Activated CD4-positive, alpha-beta T cell treated with anti-CD3 and anti-CD28 coated beads, Interleukin-2, amount 10 ng/mL, durations not matched to agents 7 days and 5 days (primary cell): ENCODE data around the gene RAB3IL1. TPM values are rescaled to one million over a fixed set of nuclear protein-coding genes. Genes with fewer than 3 reads are reported as not detected.
"Not testable (repeated sequence)": the region's sequence is repeated elsewhere in the genome, so short reads cannot be mapped to it uniquely, and the experiment has no call there.

Experiments
- CTCF ChIA-PET: fragments of 350-600 bp; sonication (Branson Sonifier 250); formaldehyde crosslinking; loops from one replicate; lab custom pipeline; 2021; ENCODE audit warnings: antibody characterized with exemption; lab: Charles Lee
- POLR2A ChIA-PET: fragments of 350-600 bp; sonication (Branson Sonifier 250); formaldehyde crosslinking; loops from one replicate; lab custom pipeline; 2021; ENCODE audit warnings: antibody characterized with exemption; lab: Charles Lee
- DNase-seq: peaks from one replicate; pipeline ENCODE4 v3.0.0-alpha.2; 2020
- H3K27ac Mint-ChIP-seq: one replicate; pipeline ENCODE4 v1.8.0; 2021; ENCODE audit warnings: mild to moderate bottlenecking, moderate library complexity, mixed read lengths
- H3K27me3 Mint-ChIP-seq: one replicate; pipeline ENCODE4 v1.8.0; 2021; ENCODE audit warnings: mixed read lengths
- H3K36me3 Mint-ChIP-seq: one replicate; pipeline ENCODE4 v1.8.0; 2021; ENCODE audit warnings: low read depth, mixed read lengths
- H3K4me1 Mint-ChIP-seq: one replicate; pipeline ENCODE4 v1.8.0; 2021; ENCODE audit warnings: mixed read lengths
- H3K4me3 Mint-ChIP-seq: one replicate; pipeline ENCODE4 v1.8.0; 2021; ENCODE audit warnings: mild to moderate bottlenecking, moderate library complexity, mixed read lengths
- H3K9me3 Mint-ChIP-seq: one replicate; pipeline ENCODE4 v1.8.0; 2021; ENCODE audit warnings: mixed read lengths
- total RNA-seq, 2 experiments: library from RNA; stranded (reverse); gene quantifications; one replicate each; pipeline ENCODE4 v1.2.3, GENCODE V29; 2021

Gene RAB3IL1
- total RNA-seq, 2 experiments from 2014 or later = not detected

DNA sequence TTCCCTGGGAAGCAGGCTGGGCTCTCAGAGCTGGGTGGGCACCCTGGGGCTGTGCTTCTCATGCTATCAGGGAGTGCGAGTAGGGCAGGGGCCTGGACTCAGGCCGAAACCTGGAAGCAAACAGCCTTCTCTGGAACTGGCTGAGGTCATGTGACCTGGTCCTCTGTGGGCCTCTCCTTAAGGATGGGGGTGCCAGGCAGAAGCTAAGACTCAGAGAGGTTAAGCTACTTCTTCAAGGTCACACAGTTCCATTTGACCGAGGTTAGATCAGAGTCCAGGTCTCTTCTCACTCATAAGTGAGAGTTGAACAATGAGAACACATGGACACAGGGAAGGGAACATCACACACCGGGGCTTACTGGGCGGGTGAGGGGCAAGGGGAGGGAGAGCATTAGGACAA lies 33.4 kb downstream of the RAB3IL1 start:
- H3K9me3 Mint-ChIP-seq = no peaks in the 10 kb centered on the region
- no peak for DNase-seq
- no peak overlapping the region for H3K4me3 Mint-ChIP-seq
- ChIA-PET CTCF (interaction anchor here (1.3 to 7.9 kb wide), 3 partner anchors 9 to 198 kb away, joined by 3 to 41 read pairs (median 4); no protein-coding TSS in a partner anchor), POLR2A (no interaction called here)
- H3K36me3 Mint-ChIP-seq = no peaks in the 10 kb centered on the region
- no peak overlapping the region for H3K27ac Mint-ChIP-seq
- H3K4me1 Mint-ChIP-seq = no peaks in the 10 kb centered on the region
- H3K27me3 Mint-ChIP-seq = peaks cover 4% of the 10 kb centered on the region

DNA sequence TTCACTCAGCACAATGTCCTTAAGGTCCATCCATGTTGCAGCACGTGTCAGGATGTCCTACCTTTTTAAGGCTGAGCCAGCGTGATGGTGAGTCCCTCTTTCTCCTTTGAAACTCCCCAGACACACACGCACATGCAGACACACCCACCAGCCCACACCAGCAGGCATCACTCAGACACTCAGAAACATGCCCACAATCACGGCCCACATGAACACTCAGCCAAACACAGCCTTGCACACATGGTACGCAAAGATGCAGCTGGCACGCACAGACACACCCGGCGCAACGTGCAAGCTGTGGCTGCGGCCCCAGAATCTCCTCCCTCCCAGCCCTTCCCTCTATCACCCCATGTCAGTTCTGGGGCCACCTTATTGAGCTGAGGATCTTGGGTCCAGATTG lies 34.0 kb downstream of the RAB3IL1 start:
- no peak for DNase-seq
- CTCF ChIA-PET = interaction anchor here (1.3 to 7.9 kb wide), 4 partner anchors 10 to 199 kb away, joined by 3 to 41 read pairs (median 5); no protein-coding TSS in a partner anchor
- no peaks in the 10 kb centered on the region for H3K36me3 Mint-ChIP-seq
- H3K27me3 Mint-ChIP-seq = peaks cover 4% of the 10 kb centered on the region
- no peak overlapping the region for H3K27ac Mint-ChIP-seq
- no peaks in the 10 kb centered on the region for H3K9me3 Mint-ChIP-seq
- H3K4me3 Mint-ChIP-seq = no peak overlapping the region
- POLR2A ChIA-PET = no interaction called here
- H3K4me1 Mint-ChIP-seq = no peaks in the 10 kb centered on the region

DNA sequence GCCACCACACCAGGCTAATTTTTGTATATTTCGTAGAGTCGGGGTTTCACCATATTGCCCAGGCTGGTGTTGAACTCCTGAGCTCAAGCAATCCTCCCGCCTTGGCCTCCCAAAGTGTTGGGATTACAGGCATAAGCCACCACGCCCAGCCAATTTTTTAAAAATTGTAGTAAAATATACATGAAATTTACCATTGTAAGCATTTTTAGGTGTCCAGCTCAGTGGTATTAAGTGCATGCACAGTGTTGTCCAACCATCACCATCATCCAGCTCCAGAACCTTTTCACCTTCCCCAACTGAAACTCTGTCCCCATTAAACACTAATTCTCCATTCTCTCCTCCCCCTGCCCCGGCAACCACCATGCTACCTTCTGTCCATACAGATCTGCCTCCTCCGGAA lies 34.5 kb downstream of the RAB3IL1 start:
- CTCF ChIA-PET = interaction anchor here (1.3 to 7.9 kb wide), 3 partner anchors 13 to 199 kb away, joined by 3 to 41 read pairs (median 7); no protein-coding TSS in a partner anchor
- Mint-ChIP-seq H3K4me1 (no peaks in the 10 kb centered on the region), H3K27ac (no peak overlapping the region), H3K36me3 (no peaks in the 10 kb centered on the region), H3K9me3 (no peaks in the 10 kb centered on the region), H3K27me3 (peaks cover 4% of the 10 kb centered on the region), H3K4me3 (no peak overlapping the region)
- no peak for DNase-seq
- POLR2A ChIA-PET = no interaction called here

DNA sequence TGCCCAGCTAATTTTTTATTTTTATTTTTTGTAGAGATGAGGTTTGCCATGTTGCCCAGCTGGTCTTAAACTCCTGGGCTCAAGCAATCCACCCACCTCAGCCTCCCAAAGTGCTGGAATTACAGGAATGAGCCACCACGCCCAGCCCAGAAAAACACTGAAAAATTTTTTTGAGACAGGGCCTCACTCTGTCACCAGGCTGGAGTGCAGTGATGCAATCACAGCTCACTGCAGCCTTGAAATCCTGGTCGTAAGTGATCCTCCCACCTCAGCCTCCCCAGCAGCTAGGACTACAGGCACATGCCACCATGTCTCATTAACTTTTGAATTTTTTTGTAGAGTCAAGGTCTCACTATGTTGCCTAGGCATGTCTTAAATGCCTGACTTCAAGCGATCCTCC lies 35.1 kb downstream of the RAB3IL1 start:
- H3K27ac Mint-ChIP-seq, DNase-seq, H3K36me3 Mint-ChIP-seq, H3K4me1 Mint-ChIP-seq, POLR2A ChIA-PET, H3K4me3 Mint-ChIP-seq, H3K27me3 Mint-ChIP-seq, H3K9me3 Mint-ChIP-seq: not testable (repeated sequence)
- CTCF ChIA-PET = interaction anchor here (1.3 to 7.9 kb wide), 4 partner anchors 13 to 200 kb away, joined by 3 to 41 read pairs (median 5); no protein-coding TSS in a partner anchor

DNA sequence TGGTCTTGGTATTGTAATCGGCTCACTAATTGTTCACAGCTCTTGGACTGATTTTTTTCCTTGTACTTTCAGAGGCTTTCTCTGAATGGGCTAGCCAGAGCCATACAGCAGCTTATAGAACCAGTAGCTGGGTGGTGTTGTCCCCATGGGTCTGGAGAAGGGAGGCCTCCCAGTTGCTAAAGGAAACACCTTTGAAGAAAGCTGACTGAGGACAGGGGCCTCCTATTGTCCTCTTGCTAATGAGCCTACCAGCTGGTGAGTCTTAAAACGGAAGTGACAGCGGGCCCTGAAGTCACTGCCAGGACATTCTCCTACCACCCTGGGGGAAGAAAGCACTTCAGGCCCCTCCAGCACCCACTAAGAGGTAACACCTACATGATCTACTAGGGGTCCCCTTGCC lies 36.0 kb downstream of the RAB3IL1 start:
- Mint-ChIP-seq H3K4me3 (no peak overlapping the region), H3K27ac (no peak overlapping the region), H3K36me3 (no peaks in the 10 kb centered on the region), H3K27me3 (no peaks in the 10 kb centered on the region), H3K9me3 (no peaks in the 10 kb centered on the region), H3K4me1 (no peaks in the 10 kb centered on the region)
- ChIA-PET CTCF (interaction anchor here (0.6 to 7.9 kb wide), 8 partner anchors 8 to 225 kb away, joined by 3 to 41 read pairs (median 3); no protein-coding TSS in a partner anchor), POLR2A (no interaction called here)
- no peak for DNase-seq

DNA sequence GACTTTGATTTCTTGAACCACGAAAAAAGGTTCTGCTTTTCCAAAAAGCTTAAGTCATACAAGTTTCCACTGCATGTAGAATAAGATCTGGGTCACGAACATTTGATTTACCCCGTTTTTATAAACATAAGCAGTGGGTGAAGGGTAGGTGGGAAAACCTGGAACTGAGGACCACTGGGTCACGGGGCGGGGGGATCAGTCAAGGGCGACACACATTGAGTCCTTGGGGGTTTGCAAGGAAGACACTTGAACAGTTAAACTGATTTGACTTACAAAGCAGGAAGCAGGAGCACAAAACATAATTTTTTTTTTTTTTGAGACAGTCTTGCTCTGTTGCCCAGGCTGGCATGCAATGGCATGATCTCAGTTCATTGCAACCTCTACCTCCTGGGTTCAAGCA lies 36.9 kb downstream of the RAB3IL1 start:
- no peaks in the 10 kb centered on the region for H3K9me3 Mint-ChIP-seq
- H3K27me3 Mint-ChIP-seq = no peaks in the 10 kb centered on the region
- H3K4me3 Mint-ChIP-seq = no peak overlapping the region
- POLR2A ChIA-PET = no interaction called here
- CTCF ChIA-PET = interaction anchor here (0.9 to 7.9 kb wide), 3 partner anchors 11 to 186 kb away, joined by 3 to 41 read pairs (median 3); no protein-coding TSS in a partner anchor
- H3K36me3 Mint-ChIP-seq = no peaks in the 10 kb centered on the region
- H3K27ac Mint-ChIP-seq = no peak overlapping the region
- no peaks in the 10 kb centered on the region for H3K4me1 Mint-ChIP-seq
- no peak for DNase-seq

DNA sequence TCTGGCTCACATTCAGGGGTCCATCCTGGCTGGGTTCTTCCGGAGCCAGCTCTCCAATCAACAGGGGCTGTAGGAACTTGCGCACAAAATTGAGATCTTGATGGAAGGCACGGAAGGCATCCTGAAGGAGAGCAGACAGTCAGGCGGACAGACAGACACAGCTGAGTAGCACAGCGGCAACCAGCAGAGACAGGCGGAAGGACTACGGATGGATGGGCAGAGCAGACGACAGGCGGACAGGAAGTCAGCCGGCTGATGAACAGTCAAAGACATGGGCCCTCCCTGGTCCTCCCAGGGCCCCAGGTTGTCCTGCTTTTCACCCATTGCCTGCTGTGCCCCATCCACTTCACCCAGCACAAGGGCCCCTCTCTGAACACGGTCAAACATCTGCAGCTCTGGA lies 37.3 kb downstream of the RAB3IL1 start:
- Mint-ChIP-seq H3K9me3 (no peaks in the 10 kb centered on the region), H3K27ac (no peak overlapping the region), H3K27me3 (no peaks in the 10 kb centered on the region), H3K36me3 (no peaks in the 10 kb centered on the region), H3K4me1 (no peaks in the 10 kb centered on the region), H3K4me3 (no peak overlapping the region)
- DNase-seq = no peak
- ChIA-PET POLR2A (no interaction called here), CTCF (interaction anchor here (0.9 to 7.9 kb wide), 3 partner anchors 10 to 186 kb away, joined by 3 to 41 read pairs (median 3); no protein-coding TSS in a partner anchor)

DNA sequence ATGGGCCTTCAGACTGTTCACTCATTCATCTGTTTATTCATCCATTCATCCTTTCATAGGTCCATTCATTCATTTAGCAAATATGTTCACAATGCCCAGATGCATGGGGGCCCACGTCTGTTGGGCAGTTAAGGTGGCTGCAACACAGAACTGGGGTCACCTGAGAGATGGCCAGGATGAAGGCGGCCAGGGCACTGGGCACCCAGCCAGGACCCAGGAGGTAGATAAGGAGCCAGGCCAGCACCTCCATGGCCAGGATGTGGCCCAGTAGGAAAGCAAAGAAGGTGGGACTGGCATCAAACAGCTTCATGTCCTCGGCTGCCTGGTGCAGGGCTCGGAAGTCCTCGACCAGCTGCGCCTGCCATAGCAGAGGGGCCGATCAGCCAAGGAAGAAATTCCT lies 38.2 kb downstream of the RAB3IL1 start:
- Mint-ChIP-seq H3K27ac (no peak overlapping the region), H3K36me3 (no peaks in the 10 kb centered on the region), H3K4me3 (no peak overlapping the region), H3K4me1 (no peaks in the 10 kb centered on the region), H3K27me3 (no peaks in the 10 kb centered on the region), H3K9me3 (no peaks in the 10 kb centered on the region)
- ChIA-PET CTCF (interaction anchor here (1.2 to 7.9 kb wide), 2 partner anchors 10 to 65 kb away, joined by 3 to 41 read pairs; no protein-coding TSS in a partner anchor), POLR2A (no interaction called here)
- DNase-seq = no peak

DNA sequence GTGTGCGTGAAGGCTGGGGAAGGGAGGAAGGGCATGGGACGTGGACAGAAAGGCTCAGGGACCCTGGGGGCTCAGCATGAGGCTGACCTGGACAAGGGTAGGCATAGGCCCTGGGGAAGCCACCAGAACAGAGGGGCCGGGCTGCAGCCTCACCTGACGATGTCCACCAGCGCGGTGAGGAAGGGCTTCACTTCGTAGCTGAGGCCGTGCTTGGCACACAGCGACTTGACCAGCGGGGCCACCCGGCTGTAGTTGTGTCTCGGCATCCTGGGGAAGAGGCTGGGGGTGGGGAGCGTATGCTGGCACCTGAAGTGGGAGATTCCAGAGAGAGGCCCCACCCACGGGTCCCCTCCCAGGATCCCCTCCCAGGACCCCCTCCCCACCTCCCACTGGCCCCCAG lies 41.7 kb downstream of the RAB3IL1 start:
- CTCF ChIA-PET = interaction anchor here (1.5 kb wide), 1 partner anchor 12 kb away, joined by 4 read pairs; no protein-coding TSS in a partner anchor
- Mint-ChIP-seq H3K4me3 (no peak overlapping the region), H3K4me1 (peaks cover 5% of the 10 kb centered on the region), H3K36me3 (no peaks in the 10 kb centered on the region), H3K9me3 (no peaks in the 10 kb centered on the region), H3K27ac (no peak overlapping the region), H3K27me3 (peaks cover 2% of the 10 kb centered on the region)
- POLR2A ChIA-PET = no interaction called here
- DNase-seq = no peak

DNA sequence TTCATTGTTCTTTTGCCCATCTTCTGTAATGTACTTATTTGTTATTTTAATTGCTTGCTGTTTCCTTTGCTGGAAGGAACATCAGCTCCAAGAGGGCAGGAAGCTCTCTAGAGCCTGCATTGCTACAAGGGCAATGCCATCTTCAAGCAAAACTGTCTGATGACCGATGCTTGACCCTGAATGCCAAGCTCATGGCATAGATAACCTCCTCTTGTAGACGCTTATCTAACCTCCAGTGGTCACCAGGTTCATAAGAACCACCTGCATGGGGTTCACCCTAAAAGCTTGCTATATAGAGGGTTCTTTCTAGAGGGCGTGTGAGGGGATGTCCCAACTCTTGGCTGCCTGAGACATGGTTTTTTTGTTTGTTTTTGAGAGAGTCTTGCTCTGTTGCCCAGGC lies 42.5 kb downstream of the RAB3IL1 start:
- H3K27me3 Mint-ChIP-seq = peaks cover 2% of the 10 kb centered on the region
- no peak overlapping the region for H3K27ac Mint-ChIP-seq
- no peaks in the 10 kb centered on the region for H3K9me3 Mint-ChIP-seq
- no peak for DNase-seq
- H3K4me1 Mint-ChIP-seq = peaks cover 5% of the 10 kb centered on the region
- CTCF ChIA-PET = interaction anchor here (0.7 kb wide), 1 partner anchor 228 kb away, joined by 3 read pairs; no protein-coding TSS in a partner anchor
- H3K36me3 Mint-ChIP-seq = no peaks in the 10 kb centered on the region
- POLR2A ChIA-PET = no interaction called here
- no peak overlapping the region for H3K4me3 Mint-ChIP-seq

DNA sequence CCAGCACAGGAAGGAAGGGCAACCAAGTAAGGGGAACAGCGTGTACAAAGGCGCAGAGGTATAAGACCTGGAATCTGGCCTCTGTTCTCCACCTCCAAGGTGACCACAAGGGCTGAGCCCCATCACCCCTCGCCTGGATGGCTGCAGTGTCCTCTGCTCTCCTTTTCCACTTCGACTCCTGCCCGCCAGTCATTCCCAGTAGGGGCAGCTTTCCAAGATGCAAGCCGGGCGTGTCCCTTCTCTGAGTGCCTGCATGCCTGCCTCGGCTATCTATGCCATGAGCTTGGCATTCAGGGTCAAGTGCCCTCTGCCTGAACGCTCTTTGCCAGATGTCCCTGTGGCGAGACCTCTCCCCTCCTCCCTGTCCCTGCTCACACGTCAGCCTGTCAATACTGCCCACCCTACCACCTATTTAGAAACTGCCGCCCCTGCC lies 43.0 kb downstream of the RAB3IL1 start:
- no peak for DNase-seq
- peaks cover 5% of the 10 kb centered on the region for H3K4me1 Mint-ChIP-seq
- ChIA-PET CTCF (interaction anchor here (0.7 kb wide), 1 partner anchor 228 kb away, joined by 3 read pairs; no protein-coding TSS in a partner anchor), POLR2A (no interaction called here)
- no peak overlapping the region for H3K4me3 Mint-ChIP-seq
- H3K27me3 Mint-ChIP-seq = peaks cover 2% of the 10 kb centered on the region
- H3K9me3 Mint-ChIP-seq = no peaks in the 10 kb centered on the region
- no peaks in the 10 kb centered on the region for H3K36me3 Mint-ChIP-seq
- no peak overlapping the region for H3K27ac Mint-ChIP-seq

DNA sequence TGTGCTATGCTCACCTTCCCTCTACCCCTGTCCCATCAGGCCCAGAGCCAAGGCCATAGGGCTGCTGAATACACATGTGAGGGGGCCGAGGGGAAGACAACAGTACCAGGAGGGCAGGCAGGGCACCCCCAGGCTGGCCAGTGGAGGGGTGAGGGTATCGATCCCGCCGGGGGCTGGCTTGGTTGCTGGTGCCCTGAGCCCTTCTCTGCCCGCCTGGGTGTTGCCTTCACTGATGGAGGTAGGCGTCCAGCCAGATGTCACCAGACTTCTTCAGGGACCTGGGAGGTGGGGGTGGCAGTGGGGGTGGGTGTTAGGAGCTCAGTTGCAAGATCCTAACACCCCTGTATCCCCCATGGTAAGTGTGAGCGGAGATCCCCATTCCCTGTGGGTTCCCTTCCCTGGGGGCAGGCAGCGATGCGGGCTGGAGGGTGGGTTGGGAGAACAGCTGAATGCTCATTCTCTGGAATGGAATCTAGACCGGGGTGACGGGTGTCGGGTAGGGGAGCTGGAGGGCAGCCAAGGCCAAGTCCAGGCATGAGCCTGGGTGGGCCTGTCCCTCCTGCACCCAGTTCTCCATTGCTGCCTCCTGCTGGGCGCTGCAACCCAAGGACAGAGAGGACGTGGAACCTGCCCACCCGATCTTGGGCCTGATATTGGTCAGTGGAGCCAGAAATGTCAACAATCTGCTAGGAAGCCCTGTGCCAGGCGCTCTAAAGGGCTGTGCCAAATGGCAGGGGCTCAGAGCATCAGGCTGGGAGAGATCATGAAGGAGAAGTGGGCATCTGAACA lies 43.6 kb downstream of the RAB3IL1 start:
- Mint-ChIP-seq H3K4me1 (peaks cover 5% of the 10 kb centered on the region), H3K36me3 (no peaks in the 10 kb centered on the region), H3K4me3 (no peak overlapping the region), H3K27me3 (peaks cover 2% of the 10 kb centered on the region), H3K27ac (no peak overlapping the region), H3K9me3 (no peaks in the 10 kb centered on the region)
- CTCF ChIA-PET = interaction anchor here (1.7 kb wide), 1 partner anchor 8 kb away, joined by 7 read pairs; no protein-coding TSS in a partner anchor
- DNase-seq = no peak
- POLR2A ChIA-PET = no interaction called here
